Thoracic aorta (tissue), 2 donors: Measurements from ENCODE around the gene GTF2A1L. TPM values are rescaled to one million over a fixed set of nuclear protein-coding genes. Genes with fewer than 3 reads are reported as not detected.

Experiments used
- ATAC-seq: fragments of 150-250 bp; one replicate; pipeline ENCODE4 v1.8.0; 2017; ENCODE audit warnings: low read depth; ENCODE audit not compliant: insufficient number of reproducible peaks, low FRiP score
- DNase-seq: peaks from one replicate; pipeline ENCODE4 v3.0.0-alpha.2; 2020; ENCODE audit warnings: low spot score
- H3K27ac ChIP-seq, 2 donors: fragments of 200-600 bp; sonication (generic); 1 replicate in 1 of 2; 2 replicates in 1 of 2; pipeline ENCODE4 v1.5.1; 2016; ENCODE audit warnings: mild to moderate bottlenecking in 2 of 2, moderate library complexity in 2 of 2
- H3K27me3 ChIP-seq: fragments of 200-600 bp; sonication (generic); replicated peaks from 2 replicates; pipeline ENCODE4 v1.6.0; 2016; ENCODE audit warnings: mild to moderate bottlenecking; ENCODE audit not compliant: insufficient read depth
- H3K36me3 ChIP-seq: fragments of 200-600 bp; sonication (generic); one replicate; pipeline ENCODE4 v1.5.1; 2016
- H3K4me1 ChIP-seq, 2 donors: fragments of 200-600 bp; sonication (generic); 1 replicate in 1 of 2; 2 replicates in 1 of 2; pipeline versions ENCODE4 v1.5.1 to v1.6.0; 2016; ENCODE audit warnings: low read depth in 2 of 2, mild to moderate bottlenecking in 1 of 2; ENCODE audit not compliant: control insufficient read depth in 1 of 2
- H3K4me3 ChIP-seq: fragments of 200-600 bp; sonication (generic); 2 replicates; pipeline ENCODE4 v1.5.1; 2016; ENCODE audit warnings: mild to moderate bottlenecking
- H3K9me3 ChIP-seq: fragments of 200-600 bp; sonication (generic); 2 replicates; pipeline ENCODE4 v1.5.1; 2016
- total RNA-seq, 2 donors: library from RNA; depleted of rRNA; stranded (reverse); fragments of >200 nt; gene quantifications; one replicate each; pipeline versions ENCODE4 v1.1.0 to v1.2.3, GENCODE V29; 2016
- TF ChIP-seq, protein P1 (sequence below): fragments of 200-600 bp; sonication (generic); IDR thresholded peaks from one replicate; pipeline ENCODE4 v1.5.1; 2019; ENCODE audit warnings: antibody characterized with exemption

The GTF2A1L gene, protein sequence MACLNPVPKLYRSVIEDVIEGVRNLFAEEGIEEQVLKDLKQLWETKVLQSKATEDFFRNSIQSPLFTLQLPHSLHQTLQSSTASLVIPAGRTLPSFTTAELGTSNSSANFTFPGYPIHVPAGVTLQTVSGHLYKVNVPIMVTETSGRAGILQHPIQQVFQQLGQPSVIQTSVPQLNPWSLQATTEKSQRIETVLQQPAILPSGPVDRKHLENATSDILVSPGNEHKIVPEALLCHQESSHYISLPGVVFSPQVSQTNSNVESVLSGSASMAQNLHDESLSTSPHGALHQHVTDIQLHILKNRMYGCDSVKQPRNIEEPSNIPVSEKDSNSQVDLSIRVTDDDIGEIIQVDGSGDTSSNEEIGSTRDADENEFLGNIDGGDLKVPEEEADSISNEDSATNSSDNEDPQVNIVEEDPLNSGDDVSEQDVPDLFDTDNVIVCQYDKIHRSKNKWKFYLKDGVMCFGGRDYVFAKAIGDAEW
- 1 to 10 TPM in 1 of 2 donors, under 1 TPM in 1; 0.27 to 1.6 TPM for total RNA-seq

- Histone ChIP-seq H3K27ac (no peak within 1 kb of the TSS), H3K36me3 (no peaks in the 10 kb centered on the region), H3K4me3 (no peak within 1 kb of the TSS), H3K9me3 (no peaks in the 10 kb centered on the region), H3K27me3 (no peaks in the 10 kb centered on the region), H3K4me1 (no peaks in the 10 kb centered on the region)
- no peak for ATAC-seq
- TF ChIP-seq, protein P1, sequence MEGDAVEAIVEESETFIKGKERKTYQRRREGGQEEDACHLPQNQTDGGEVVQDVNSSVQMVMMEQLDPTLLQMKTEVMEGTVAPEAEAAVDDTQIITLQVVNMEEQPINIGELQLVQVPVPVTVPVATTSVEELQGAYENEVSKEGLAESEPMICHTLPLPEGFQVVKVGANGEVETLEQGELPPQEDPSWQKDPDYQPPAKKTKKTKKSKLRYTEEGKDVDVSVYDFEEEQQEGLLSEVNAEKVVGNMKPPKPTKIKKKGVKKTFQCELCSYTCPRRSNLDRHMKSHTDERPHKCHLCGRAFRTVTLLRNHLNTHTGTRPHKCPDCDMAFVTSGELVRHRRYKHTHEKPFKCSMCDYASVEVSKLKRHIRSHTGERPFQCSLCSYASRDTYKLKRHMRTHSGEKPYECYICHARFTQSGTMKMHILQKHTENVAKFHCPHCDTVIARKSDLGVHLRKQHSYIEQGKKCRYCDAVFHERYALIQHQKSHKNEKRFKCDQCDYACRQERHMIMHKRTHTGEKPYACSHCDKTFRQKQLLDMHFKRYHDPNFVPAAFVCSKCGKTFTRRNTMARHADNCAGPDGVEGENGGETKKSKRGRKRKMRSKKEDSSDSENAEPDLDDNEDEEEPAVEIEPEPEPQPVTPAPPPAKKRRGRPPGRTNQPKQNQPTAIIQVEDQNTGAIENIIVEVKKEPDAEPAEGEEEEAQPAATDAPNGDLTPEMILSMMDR, result no peak
- DNase-seq, result no peak
These were observed at the start of gene GTF2A1L for GRCh38 chr2:48617618-48618017. GTF2A1L (plus strand) TSS chr2:48617856; CDS start chr2:48617875, 19 bp downstream.

GRCh38 chr2:48568547-48568946 lies 49.1 kb upstream of the GTF2A1L start:
- H3K9me3 ChIP-seq, result no peaks in the 10 kb centered on the region
- H3K27me3 ChIP-seq, result no peaks in the 10 kb centered on the region
- DNase-seq (no peak), ATAC-seq (no peak)
- no peak overlapping the region for H3K4me3 ChIP-seq
- no peak overlapping the region for H3K27ac ChIP-seq
- no peaks in the 10 kb centered on the region for H3K36me3 ChIP-seq
- TF ChIP-seq, protein P1, result no peak
- H3K4me1 ChIP-seq, result peaks cover 17 to 43% of the 10 kb centered on the region in 2 donors

DNA sequence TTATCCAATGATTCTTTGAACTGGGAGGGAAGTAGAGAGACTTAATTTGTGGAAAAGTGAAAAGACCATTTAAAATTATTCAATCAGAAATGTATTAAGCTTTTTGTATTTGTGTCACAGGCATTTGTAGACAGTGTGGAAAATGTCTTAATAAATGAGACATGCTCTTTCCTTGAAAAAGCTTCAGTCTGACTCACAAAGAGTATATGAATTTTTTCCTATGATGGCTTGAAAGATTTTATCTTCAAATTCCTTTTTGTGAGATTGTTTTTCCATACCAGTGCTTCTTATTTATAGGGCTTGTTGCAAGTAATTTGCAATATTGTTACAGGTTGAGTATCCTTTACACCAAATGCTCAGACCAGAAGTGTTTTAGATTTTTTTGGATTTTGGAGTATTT lies 48.2 kb upstream of the GTF2A1L start:
- no peaks in the 10 kb centered on the region for H3K9me3 ChIP-seq
- no peaks in the 10 kb centered on the region for H3K27me3 ChIP-seq
- DNase-seq, result no peak
- H3K27ac ChIP-seq, result no peak overlapping the region
- no peaks in the 10 kb centered on the region for H3K36me3 ChIP-seq
- H3K4me1 ChIP-seq, result peaks cover 17 to 43% of the 10 kb centered on the region in 2 donors
- no peak for ATAC-seq
- H3K4me3 ChIP-seq, result no peak overlapping the region
- TF ChIP-seq, protein P1, result no peak

DNA sequence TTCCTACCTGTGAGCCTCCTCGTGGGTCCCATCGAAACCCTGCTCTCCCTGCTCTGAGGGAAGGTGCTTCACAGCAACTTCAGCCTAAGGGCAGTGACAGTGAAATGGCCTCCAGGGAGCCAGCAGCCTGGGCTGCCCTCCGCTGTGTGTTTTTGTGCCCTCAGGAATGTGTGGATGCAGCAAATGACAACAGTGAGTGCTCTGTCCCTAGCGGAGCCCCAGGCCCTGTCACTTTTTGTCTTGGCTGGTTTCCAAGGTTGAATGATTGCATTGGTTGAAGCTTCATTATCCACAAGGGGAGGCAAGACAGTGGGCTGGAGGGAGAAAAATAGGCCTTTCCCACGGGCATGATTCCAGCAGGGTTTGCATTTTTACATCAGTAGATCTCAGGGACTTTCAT lies 44.8 kb upstream of the GTF2A1L start:
- H3K4me1 ChIP-seq, result peaks cover 12 to 22% of the 10 kb centered on the region in 2 donors
- no peaks in the 10 kb centered on the region for H3K36me3 ChIP-seq
- H3K27ac ChIP-seq, result no peak overlapping the region
- no peak overlapping the region for H3K4me3 ChIP-seq
- no peaks in the 10 kb centered on the region for H3K9me3 ChIP-seq
- TF ChIP-seq, protein P1, result no peak
- H3K27me3 ChIP-seq, result no peaks in the 10 kb centered on the region
- ATAC-seq (no peak), DNase-seq (no peak)

DNA sequence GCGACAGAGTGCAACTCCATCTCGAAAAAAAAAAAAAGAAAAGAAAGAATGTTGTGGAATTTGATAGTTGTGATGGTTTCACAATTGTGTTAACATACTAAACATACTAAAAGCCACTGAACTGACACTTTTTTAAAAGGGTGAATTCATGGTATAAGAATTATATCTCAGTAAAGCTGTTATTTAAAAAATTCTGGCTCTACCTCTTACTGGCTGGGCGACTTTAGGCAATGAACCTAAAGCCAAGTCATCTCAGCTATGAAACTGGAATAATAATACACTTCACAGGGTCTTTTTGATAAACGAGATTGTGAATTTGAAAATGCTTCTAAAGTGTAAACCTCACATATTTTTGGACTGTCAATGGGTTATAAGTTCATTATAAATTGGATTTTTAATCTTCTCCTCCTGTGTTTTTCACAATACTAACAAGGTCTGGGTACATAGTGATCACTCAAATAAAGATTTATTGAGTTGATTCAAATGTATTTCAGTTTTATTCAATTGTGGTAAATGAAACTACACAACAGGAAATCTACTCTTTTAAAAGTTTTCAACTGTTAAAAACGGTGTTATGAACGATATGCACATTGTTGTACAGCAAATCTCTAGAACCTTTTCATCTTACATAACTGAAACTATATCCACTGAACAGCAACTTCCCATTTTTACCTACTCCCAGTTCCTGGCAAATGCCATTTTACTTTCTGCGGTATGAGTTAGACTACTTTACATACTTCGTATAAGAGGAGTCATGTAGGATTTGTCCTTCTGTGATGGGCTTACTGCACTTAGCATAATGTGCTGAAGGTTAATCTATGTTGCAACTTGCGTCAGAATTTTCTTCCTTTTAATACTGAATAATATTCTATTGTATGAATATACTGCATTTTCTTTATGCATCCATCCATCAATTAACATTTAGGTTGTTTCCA lies 43.0 kb upstream of the GTF2A1L start:
- Histone ChIP-seq H3K27me3 (no peaks in the 10 kb centered on the region), H3K4me3 (no peak overlapping the region), H3K9me3 (no peaks in the 10 kb centered on the region), H3K4me1 (peaks cover 9 to 15% of the 10 kb centered on the region in 2 donors), H3K36me3 (no peaks in the 10 kb centered on the region), H3K27ac (no peak overlapping the region)
- ATAC-seq, result no peak
- no peak for DNase-seq
- TF ChIP-seq, protein P1, result no peak
